DND-41 (cell line): ENCODE measurements around the gene FIGNL1.
"Not testable (repeated sequence)": the region's sequence is repeated elsewhere in the genome, so short reads cannot be mapped to it uniquely, and the experiment has no call there.

Experiments
- ATAC-seq: fragments of 200-7000 bp; cut with Tn5 transposase; 3 replicates; pipeline ENCODE4 v1.9.1; 2021; ENCODE audit warnings: low read depth; ENCODE audit not compliant: insufficient read depth
- DNase-seq: peaks from one replicate; pipeline ENCODE4 v3.0.0-alpha.2; 2020
- H2AFZ ChIP-seq: 2 replicates; pipeline ENCODE4 v1.6.0; 2012; ENCODE audit warnings: low read depth, low read length
- H3K27ac ChIP-seq: 2 replicates; pipeline ENCODE4 v1.5.1; 2012; ENCODE audit warnings: low read length, inconsistent platforms
- H3K27me3 ChIP-seq: fragments of 200-600 bp; sonication (generic); 2 replicates; pipeline ENCODE4 v1.6.0; 2012; ENCODE audit warnings: low read length, mild to moderate bottlenecking, inconsistent platforms; ENCODE audit not compliant: insufficient read depth, poor library complexity
- H3K36me3 ChIP-seq: 2 replicates; pipeline ENCODE4 v1.5.1; 2012; ENCODE audit warnings: low read length, inconsistent platforms; ENCODE audit not compliant: insufficient read depth
- H3K4me1 ChIP-seq: 2 replicates; pipeline ENCODE4 v1.5.1; 2012; ENCODE audit warnings: mild to moderate bottlenecking, low read length; ENCODE audit not compliant: insufficient read depth
- H3K4me2 ChIP-seq: 2 replicates; pipeline ENCODE4 v1.6.0; 2012; ENCODE audit warnings: mild to moderate bottlenecking, moderate library complexity, low read length, inconsistent platforms; ENCODE audit not compliant: insufficient read depth
- H3K4me3 ChIP-seq, 2 experiments: fragments of 200-600 bp in 1 of 2; shearing (Covaris generic) in 1 of 2; 2 replicates each; pipeline ENCODE4 v1.5.1; 2012 to 2016; ENCODE audit warnings: inconsistent platforms in 2 of 2, low read length in 2 of 2, mild to moderate bottlenecking in 2 of 2, low read depth in 1 of 2, moderate library complexity in 1 of 2
- H3K79me2 ChIP-seq: 2 replicates; pipeline ENCODE4 v1.6.0; 2012; ENCODE audit warnings: low read length, inconsistent platforms; ENCODE audit not compliant: insufficient read depth
- H3K9ac ChIP-seq: 2 replicates; pipeline ENCODE4 v1.6.0; 2012; ENCODE audit warnings: low read depth, mild to moderate bottlenecking, inconsistent platforms, low read length, moderate library complexity
- H3K9me3 ChIP-seq: 2 replicates; pipeline ENCODE4 v1.5.1; 2012; ENCODE audit warnings: low read length, moderate library complexity, mild to moderate bottlenecking, inconsistent platforms; ENCODE audit not compliant: insufficient read depth, severe bottlenecking
- H4K20me1 ChIP-seq: 2 replicates; pipeline ENCODE4 v1.6.0; 2012; ENCODE audit warnings: low read length; ENCODE audit not compliant: insufficient read depth
- EZH2 ChIP-seq: IDR thresholded peaks from 3 replicates; pipeline ENCODE4 v1.6.1; 2012; ENCODE audit warnings: borderline replicate concordance, low read depth, mild to moderate bottlenecking, moderate library complexity, low read length, inconsistent platforms; ENCODE audit not compliant: severe bottlenecking
- TF ChIP-seq, protein P1 (sequence below): IDR thresholded peaks from 2 replicates; pipeline ENCODE4 v1.5.1; 2012; ENCODE audit warnings: borderline replicate concordance, low read length, moderate library complexity, mild to moderate bottlenecking; ENCODE audit not compliant: poor library complexity, severe bottlenecking; ENCODE audit errors: extremely low read depth

FIGNL1 gene

DNA sequence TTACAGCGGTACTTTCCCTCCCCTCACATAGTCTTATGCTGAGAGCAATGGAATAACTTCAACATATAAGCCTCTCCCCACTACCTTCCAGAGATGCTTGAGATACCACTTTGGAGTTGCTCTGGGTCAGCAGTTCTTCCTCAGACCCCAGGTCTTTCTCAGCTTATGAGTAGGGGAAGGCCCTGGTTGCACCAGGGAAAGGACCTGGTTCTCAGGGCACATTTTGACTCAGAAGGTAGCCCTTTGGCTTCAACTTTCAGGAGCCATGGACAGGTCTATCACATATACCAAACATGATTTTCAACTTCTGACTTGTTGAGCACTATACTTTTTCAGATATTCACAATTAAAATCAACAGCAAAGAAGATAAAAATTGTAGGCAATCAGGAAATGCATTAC is 11.5 kb upstream of the FIGNL1 start:
- ATAC-seq (no peak), DNase-seq (no peak)
- TF ChIP-seq, protein P1, sequence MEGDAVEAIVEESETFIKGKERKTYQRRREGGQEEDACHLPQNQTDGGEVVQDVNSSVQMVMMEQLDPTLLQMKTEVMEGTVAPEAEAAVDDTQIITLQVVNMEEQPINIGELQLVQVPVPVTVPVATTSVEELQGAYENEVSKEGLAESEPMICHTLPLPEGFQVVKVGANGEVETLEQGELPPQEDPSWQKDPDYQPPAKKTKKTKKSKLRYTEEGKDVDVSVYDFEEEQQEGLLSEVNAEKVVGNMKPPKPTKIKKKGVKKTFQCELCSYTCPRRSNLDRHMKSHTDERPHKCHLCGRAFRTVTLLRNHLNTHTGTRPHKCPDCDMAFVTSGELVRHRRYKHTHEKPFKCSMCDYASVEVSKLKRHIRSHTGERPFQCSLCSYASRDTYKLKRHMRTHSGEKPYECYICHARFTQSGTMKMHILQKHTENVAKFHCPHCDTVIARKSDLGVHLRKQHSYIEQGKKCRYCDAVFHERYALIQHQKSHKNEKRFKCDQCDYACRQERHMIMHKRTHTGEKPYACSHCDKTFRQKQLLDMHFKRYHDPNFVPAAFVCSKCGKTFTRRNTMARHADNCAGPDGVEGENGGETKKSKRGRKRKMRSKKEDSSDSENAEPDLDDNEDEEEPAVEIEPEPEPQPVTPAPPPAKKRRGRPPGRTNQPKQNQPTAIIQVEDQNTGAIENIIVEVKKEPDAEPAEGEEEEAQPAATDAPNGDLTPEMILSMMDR: no peak
- TF ChIP-seq EZH2: no peak
- Histone ChIP-seq H3K4me3 (no peak overlapping the region), H2AFZ (no peak overlapping the region), H3K4me1 (no peaks in the 10 kb centered on the region), H3K9me3 (no peaks in the 10 kb centered on the region), H3K36me3 (no peaks in the 10 kb centered on the region), H4K20me1 (no peaks in the 10 kb centered on the region), H3K27ac (no peak overlapping the region), H3K4me2 (no peak overlapping the region), H3K27me3 (no peaks in the 10 kb centered on the region), H3K9ac (no peak overlapping the region), H3K79me2 (no peaks in the 10 kb centered on the region)

DNA sequence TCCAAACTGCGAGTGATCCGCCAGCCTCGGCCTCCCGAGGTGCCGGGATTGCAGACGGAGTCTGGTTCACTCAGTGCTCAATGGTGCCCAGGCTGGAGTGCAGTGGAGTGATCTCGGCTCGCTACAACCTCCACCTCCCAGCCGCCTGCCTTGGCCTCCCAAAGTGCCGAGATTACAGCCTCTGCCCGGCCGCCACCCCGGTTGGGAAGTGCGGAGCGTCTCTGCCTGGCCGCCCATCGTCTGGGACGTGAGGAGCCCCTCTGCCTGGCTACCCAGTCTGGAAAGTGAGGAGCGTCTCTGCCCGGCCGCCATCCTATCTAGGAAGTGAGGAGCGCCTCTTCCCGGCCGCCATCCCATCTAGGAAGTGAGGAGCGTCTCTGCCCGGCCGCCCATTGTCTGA is 9.0 kb upstream of the FIGNL1 start:
- not testable (repeated sequence) for H3K4me3 ChIP-seq, H3K4me2 ChIP-seq, H4K20me1 ChIP-seq, H3K79me2 ChIP-seq, H3K27me3 ChIP-seq, H3K9ac ChIP-seq, DNase-seq, H3K36me3 ChIP-seq, H2AFZ ChIP-seq, H3K9me3 ChIP-seq, ATAC-seq, H3K27ac ChIP-seq, H3K4me1 ChIP-seq

DNA sequence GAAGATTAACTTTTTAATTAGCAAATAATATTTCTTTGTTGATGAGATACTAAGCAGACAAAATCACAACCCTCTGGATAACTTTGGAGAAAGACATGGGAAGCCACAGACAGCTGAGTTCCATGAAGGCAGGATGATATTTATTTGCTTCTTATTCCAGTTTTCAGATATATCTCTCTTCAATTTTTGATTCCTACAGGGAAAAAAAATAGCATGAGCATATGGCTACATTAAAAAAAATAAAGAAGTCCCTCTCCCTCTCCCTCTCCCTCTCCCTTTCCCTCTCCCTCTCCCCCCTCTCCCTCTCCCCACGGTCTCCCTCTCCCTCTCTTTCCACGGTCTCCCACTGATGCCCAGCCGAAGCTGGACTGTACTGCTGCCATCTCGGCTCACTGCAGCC is 8.5 kb upstream of the FIGNL1 start:
- not testable (repeated sequence) for H3K4me2 ChIP-seq, H3K27ac ChIP-seq, H3K36me3 ChIP-seq, DNase-seq, H4K20me1 ChIP-seq, H3K4me3 ChIP-seq, H3K27me3 ChIP-seq, H2AFZ ChIP-seq, ATAC-seq, H3K4me1 ChIP-seq, H3K9me3 ChIP-seq, H3K9ac ChIP-seq, H3K79me2 ChIP-seq

DNA sequence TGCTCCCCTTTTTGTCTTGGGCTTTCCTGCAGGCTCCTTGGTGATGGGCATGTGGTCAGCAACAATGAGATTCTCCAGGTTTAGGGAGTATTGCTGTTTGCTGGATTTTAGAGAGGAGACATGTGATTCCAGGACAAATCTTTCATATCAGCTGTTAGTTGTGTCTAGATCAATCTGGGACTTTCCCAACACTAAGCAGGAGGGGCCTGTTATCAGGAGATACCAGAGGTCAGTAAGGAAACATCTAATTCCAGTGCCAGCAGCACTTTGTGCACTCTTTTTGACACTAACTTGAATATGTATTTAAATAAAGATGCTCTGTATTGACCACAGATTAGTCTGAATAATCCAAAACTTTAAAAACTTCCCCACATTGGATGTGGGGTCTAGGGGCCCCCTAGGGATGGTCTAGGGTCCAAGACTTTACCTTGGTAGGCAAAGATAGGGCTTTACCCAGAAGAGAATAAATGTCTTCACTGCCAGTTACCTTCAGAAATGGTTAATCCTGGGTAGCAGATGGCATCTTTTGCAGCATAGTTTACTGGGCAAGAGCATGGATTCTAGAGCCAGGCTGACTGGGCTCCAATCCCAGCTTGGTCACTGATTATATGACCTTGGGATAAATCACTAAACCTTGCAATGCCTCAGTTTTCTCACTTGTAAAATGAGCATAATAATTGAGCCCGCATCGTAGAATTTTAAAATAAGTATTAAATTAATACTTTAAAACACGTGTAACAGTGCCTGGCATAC is 6.4 kb upstream of the FIGNL1 start:
- Histone ChIP-seq H3K9me3 (no peaks in the 10 kb centered on the region), H3K9ac (no peak overlapping the region), H3K36me3 (no peaks in the 10 kb centered on the region), H3K27ac (no peak overlapping the region), H3K4me1 (peaks cover 1% of the 10 kb centered on the region; the same call in 1 of the 2 replicates), H3K27me3 (peaks cover 3% of the 10 kb centered on the region), H3K4me3 (no peak overlapping the region), H2AFZ (no peak overlapping the region), H3K4me2 (no peak overlapping the region), H4K20me1 (no peaks in the 10 kb centered on the region), H3K79me2 (no peaks in the 10 kb centered on the region)
- DNase-seq (no peak), ATAC-seq (no peak)
- TF ChIP-seq, protein P1: no peak
- TF ChIP-seq EZH2: no peak
